Measurements from ENCODE around the gene FAM83E.
"Not testable (repeated sequence)": the region's sequence is repeated elsewhere in the genome, so short reads cannot be mapped to it uniquely, and the experiment has no call there.

Gene FAM83E

GRCh38 chr19:48614436-48615230 is at the start of gene FAM83E:
Gene FAM83E (minus strand): TSS chr19:48615076. CDS start chr19:48613372, 1,704 bp downstream.
- peak; percentile 89 for DNase-seq

DNA sequence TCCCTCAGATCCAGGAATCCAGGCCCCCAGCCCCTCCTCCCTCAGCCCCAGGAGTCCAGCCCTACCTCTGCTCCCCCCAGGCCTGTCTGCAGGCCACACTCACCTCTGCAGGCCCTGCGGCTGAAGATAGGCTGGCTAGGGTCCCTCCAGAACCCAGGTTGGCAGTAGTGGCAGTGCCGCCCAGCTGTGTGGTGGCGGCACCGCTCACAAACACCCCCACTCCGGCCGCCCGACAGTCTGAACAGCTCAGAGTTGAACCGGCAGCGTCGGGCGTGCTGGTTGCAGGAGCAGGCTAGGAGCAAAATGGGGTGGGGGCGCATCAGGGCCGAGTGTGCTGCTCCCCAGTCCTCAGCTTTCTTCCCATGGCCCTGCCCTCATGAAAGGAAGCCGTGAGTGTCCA is 49.6 kb upstream of the FAM83E start:
- no peak for DNase-seq

DNA sequence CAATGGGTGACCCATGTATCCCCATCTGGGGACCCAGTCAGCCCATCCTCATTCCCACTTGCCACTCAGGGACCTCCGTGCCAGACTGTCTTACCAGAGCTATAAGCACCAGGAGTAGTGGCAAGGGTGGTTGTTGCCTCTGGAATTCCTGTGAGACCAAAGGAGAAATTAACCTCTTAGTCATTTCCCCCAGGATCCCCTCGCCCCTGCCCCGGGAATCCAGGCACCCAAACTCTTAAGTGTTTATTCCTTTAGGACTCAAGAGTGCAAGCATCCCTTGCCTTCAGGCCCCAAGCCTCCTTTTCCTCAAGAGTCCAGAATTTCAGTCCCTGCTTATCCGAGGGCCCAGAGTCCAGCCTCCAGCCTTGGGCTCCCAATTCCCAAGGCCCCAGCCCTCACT is 48.8 kb upstream of the FAM83E start:
- DNase-seq = no peak

- DNase-seq = no peak
Observed at GRCh38 chr19:48661711-48662090, 46.8 kb upstream of the FAM83E start.

DNA sequence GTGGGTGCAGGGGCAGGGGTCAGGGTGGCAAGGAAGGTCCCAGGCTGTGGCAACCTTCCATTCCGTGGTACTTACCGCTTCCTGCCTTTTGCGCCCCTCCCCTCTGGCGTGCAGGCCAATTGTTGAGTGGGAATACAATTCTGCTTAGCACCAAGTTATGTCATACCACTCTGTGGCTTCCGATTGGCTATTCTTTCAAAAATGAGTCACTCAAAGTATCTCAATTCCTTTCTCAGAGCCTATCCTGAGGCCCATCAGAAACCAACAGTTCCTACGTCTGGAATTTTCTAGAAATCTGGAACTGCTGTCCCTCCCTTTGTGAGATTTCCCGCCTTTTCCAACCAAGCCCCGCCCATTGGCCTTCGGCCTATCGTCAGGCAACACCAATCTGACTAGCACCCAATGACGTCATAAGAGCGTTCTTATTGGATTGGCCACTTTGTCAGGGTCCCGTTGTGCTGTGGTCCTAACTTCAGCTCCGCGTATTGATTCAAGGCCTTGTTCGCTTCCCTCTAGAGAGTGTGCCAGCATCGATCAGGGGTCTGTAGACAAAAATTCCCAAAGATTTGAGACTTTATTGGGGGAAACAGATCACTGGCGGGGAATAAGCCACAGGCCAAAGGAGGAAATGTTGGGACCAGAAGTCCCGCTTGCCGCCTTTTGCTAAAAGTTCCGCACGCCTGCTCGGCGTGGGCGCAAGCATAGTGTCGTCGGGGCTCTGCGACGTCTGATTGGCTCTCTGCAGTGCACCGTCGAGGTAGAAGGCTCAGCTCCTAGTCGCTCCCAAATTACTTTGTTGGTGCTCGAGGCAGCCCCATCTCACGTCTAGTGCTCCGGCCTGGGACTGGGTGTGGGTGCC is 46.2 kb upstream of the FAM83E start:
- peak; percentile 62 for DNase-seq

GRCh38 chr19:48659768-48660167 is 44.9 kb upstream of the FAM83E start:
- DNase-seq = no peak

DNA sequence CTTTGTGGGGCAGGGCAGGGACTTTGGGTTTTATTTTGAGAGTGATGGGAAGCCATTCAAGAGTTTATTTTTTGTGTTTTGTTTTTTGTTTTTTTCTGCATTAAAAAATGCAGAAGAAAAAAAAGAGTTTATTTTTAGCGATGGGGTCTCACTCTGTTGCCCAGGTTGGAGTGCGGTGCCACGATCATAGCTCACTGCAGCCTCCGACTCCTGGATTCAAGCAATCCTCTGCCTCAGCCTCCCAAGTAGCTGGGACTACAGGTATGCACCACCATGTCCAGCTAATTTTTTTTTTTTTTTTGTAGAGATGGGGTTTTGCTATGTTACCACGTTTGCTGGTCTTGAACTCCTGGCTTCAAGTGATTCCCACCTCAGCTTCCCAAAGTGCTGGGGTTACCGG is 43.6 kb upstream of the FAM83E start:
- DNase-seq = no peak

- DNase-seq = not testable (repeated sequence)
Observed at GRCh38 chr19:48657828-48658227, 43.0 kb upstream of the FAM83E start.

- DNase-seq = no peak
Observed at GRCh38 chr19:48656840-48657474, 42.1 kb upstream of the FAM83E start.

- DNase-seq = peak; percentile 97
Observed at GRCh38 chr19:48654299-48655059, 39.6 kb upstream of the FAM83E start.

- no peak for DNase-seq
Observed at GRCh38 chr19:48651683-48652048, 36.8 kb upstream of the FAM83E start.

GRCh38 chr19:48650974-48651682 is 36.3 kb upstream of the FAM83E start:
- DNase-seq = no peak

- DNase-seq = no peak
Observed at GRCh38 chr19:48648134-48648533, 33.3 kb upstream of the FAM83E start.

GRCh38 chr19:48646722-48647216 is 31.9 kb upstream of the FAM83E start:
- peak; percentile 97 for DNase-seq

DNA sequence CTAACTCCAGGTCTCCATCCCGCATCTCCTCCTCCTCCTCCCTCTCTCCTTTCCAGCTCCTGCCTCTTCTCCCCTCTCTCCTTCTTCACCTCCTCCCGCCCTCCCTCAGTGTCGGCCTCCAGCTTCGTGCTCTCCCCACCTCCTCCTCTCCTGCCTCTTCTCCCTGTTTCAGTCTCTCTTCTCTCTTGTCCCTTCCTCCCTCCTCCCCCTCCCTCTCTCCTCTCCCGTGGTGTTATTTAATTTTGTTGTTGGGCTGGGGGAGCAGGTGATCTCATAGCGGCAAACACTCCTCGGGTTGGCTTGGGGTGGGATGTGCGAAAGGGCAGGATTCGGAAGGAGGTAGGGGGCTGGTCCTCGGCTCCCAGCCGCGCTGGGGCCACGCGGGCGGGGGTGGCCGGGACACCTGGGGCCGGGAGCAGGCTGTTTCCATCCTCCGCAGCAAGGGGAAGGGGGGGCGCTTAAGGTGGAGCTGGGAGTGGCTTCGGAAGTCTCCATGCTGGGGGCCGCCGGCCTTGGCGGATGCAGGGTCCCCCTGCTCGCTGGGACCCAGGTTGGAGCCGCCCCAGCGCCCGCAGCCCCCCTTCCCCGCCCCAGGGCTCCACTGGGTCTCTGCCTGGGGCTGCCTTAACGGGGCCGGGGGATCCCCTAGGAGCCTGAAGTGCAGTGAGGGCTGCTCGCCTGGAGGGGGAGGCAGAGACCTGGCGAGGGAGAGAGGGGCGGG is 31.3 kb upstream of the FAM83E start, which contains the start of gene CA11:
Gene CA11 (minus strand): TSS at position 187 of the 721 bp plus-strand sequence. CDS start 555 bp downstream, outside the sequence.
- DNase-seq = peak; percentile 95

DNA sequence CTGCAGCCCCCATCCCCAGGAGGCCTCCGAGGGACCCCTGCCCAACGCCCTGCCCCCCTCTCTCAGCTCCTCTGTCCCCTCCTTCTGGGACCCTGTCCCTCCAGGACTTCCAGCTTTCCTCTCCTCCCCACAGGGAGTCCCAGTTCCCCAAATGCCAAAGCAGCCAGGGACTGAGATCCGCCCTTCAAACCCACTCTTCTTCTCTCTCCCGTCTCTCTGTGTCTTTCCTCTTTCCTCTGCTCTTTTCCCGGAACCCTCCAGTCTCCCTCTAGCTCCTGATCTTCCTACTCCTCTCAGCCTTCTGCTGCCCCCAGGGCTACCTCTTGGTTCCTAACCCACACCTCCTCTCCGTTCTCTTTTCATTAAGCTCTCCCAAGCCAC is 30.7 kb upstream of the FAM83E start:
- no peak for DNase-seq

- peak; percentile 85 for DNase-seq
Observed at GRCh38 chr19:48644839-48645619, 30.2 kb upstream of the FAM83E start.

- DNase-seq = no peak
Observed at GRCh38 chr19:48644355-48644754, 29.5 kb upstream of the FAM83E start.

DNA sequence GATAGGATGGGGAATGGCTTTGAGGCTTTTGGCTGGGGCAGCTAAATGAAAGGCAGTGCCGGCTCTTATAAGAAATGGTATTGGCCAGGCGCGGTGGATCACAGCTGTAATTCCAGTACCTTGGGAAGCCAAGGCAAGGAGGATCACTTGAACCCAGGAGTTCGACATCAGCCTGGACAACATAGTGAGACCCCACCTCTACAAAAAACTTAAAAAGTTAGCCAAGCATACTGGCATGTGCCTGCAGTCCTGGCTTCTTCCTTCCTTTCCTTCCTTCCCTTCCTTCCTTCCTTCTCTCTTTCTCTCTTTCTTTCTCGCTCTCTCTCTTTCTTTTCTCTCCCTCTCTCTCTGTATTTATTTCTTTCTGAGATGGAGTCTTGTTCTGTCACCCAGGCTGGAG is 28.0 kb upstream of the FAM83E start:
- DNase-seq = no peak

GRCh38 chr19:48641850-48642249 is 27.0 kb upstream of the FAM83E start:
- DNase-seq = no peak

All from NCI-H69 (cell line).